SK-N-SH treated with all-trans-retinoic acid at 6 μM for 48 hours (cell line): Measurements from ENCODE around the gene GABARAP.

Experiments
- BACH2 ChIP-seq: fragments of 250-450 bp; sonication (Bioruptor Pico); IDR thresholded peaks from 2 replicates; pipeline ENCODE4 v1.9.0; 2021; ENCODE audit warnings: mild to moderate bottlenecking, borderline replicate concordance
- PPARA ChIP-seq: fragments of 250-450 bp; sonication (Bioruptor Pico); IDR thresholded peaks from 2 replicates; pipeline ENCODE4 v1.5.0; 2020; ENCODE audit warnings: mild to moderate bottlenecking, borderline replicate concordance
- TCF4 ChIP-seq: fragments of 250-450 bp; sonication (Bioruptor Pico); IDR thresholded peaks from 2 replicates; pipeline ENCODE4 v1.8.0; 2021; ENCODE audit warnings: mild to moderate bottlenecking, moderate library complexity, borderline replicate concordance

GRCh38 chr17:7204336-7204735 is 37.9 kb downstream of the GABARAP start:
- TF ChIP-seq BACH2 (CRISPR knock-in tag) (no peak), TCF4 (CRISPR knock-in tag) (no peak), PPARA (CRISPR knock-in tag) (no peak)
